ENCODE measurements around the gene RHBDL2. TPM values are rescaled to one million over a fixed set of nuclear protein-coding genes. Genes with fewer than 3 reads are reported as not detected.

Gene RHBDL2
- total and polyA plus RNA-seq, 10 of the 15 experiments (the other 5 are each of a cell fraction or from before 2014, with no cell fraction given): 0.05 TPM; not detected in 9

- ChIA-PET CTCF (no interaction called here), SMC1A (ENCODE audit: uncharacterized antibody, unreplicated experiment) (interaction anchor here (1.5 kb wide), 1 partner anchor 199 kb away, joined by 3 read pairs; no protein-coding TSS in a partner anchor), POLR2A (no interaction called here), RAD21 (ENCODE audit: unreplicated experiment) (interaction anchor here (0.9 kb wide), 1 partner anchor 553 kb away, joined by 3 read pairs; no protein-coding TSS in a partner anchor)
- Histone ChIP-seq H3K4me1 (ENCODE audit: control insufficient read depth, insufficient read depth, low read length) (no peaks in the 10 kb centered on the region), H3K27ac (ENCODE audit: control insufficient read depth, insufficient read depth) (no peak overlapping the region), H3K79me2 (ENCODE audit: control insufficient read depth, insufficient read depth, low read length) (no peaks in the 10 kb centered on the region), H3K9ac (ENCODE audit: control insufficient read depth, insufficient read depth, low read length) (no peak overlapping the region), H3K4me2 (ENCODE audit: control insufficient read depth, insufficient read depth) (no peak overlapping the region), H3K36me3 (ENCODE audit: control insufficient read depth in 2 of 2, insufficient read depth in 2 of 2, low read length in 1 of 2) (no peaks in the 10 kb centered on the region), H4K20me1 (ENCODE audit: control insufficient read depth, insufficient read depth) (no peaks in the 10 kb centered on the region), H3K27me3 (replicated peaks in 1 of 2; ENCODE audit: control insufficient read depth in 2 of 2, insufficient read depth in 2 of 2, low read length in 1 of 2) (no peaks in the 10 kb centered on the region), H2AFZ (ENCODE audit: control insufficient read depth, low read depth, low read length) (no peak overlapping the region), H3K4me3 (no peak overlapping the region), H3K9me3 (replicated peaks; ENCODE audit: control insufficient read depth, insufficient read depth, low read length) (no peaks in the 10 kb centered on the region)
- FAIRE-seq: no peak
- WGBS (ENCODE audit: insufficient coverage, insufficient replicate concordance, low lambda C conversion rate, missing lambda C conversion rate): 45% methylated on average over 1 of the region's 1 CpG
- in situ Hi-C loops (cut with MboI): no loop called here
- intact Hi-C loops (cut with micrococcal nuclease; ENCODE audit: unreplicated experiment): no loop called here
- no TSS peak for BruUV-seq (replicated peaks)
- TF ChIP-seq NFYB (IDR thresholded peaks at IDR 0.05; ENCODE audit: insufficient read depth, low read depth, low read length) (no peak), RAD51 (IDR thresholded peaks at IDR 0.05) (no peak), CBFB (IDR thresholded peaks at IDR 0.05; ENCODE audit: low read depth) (no peak)
- no peak for DNase-seq (ENCODE audit: low read depth, low spot score)
- no peak for ATAC-seq
Observed at GRCh38 chr1:38892976-38893375, 48.7 kb downstream of the RHBDL2 start.

GRCh38 chr1:38891753-38892152, 49.9 kb downstream of the RHBDL2 start:
- Histone ChIP-seq H4K20me1 (ENCODE audit: control insufficient read depth, insufficient read depth) (no peaks in the 10 kb centered on the region), H3K9ac (ENCODE audit: control insufficient read depth, insufficient read depth, low read length) (no peak overlapping the region), H3K27ac (ENCODE audit: control insufficient read depth, insufficient read depth) (no peak overlapping the region), H3K4me2 (ENCODE audit: control insufficient read depth, insufficient read depth) (no peak overlapping the region), H3K79me2 (ENCODE audit: control insufficient read depth, insufficient read depth, low read length) (no peaks in the 10 kb centered on the region), H3K9me3 (replicated peaks; ENCODE audit: control insufficient read depth, insufficient read depth, low read length) (no peaks in the 10 kb centered on the region), H2AFZ (ENCODE audit: control insufficient read depth, low read depth, low read length) (no peak overlapping the region), H3K4me1 (ENCODE audit: control insufficient read depth, insufficient read depth, low read length) (no peaks in the 10 kb centered on the region), H3K27me3 (replicated peaks in 1 of 2; ENCODE audit: control insufficient read depth in 2 of 2, insufficient read depth in 2 of 2, low read length in 1 of 2) (no peaks in the 10 kb centered on the region), H3K4me3 (no peak overlapping the region), H3K36me3 (ENCODE audit: control insufficient read depth in 2 of 2, insufficient read depth in 2 of 2, low read length in 1 of 2) (no peaks in the 10 kb centered on the region)
- SMC1A ChIA-PET (ENCODE audit: uncharacterized antibody, unreplicated experiment): interaction anchor here (1.5 kb wide), 1 partner anchor 200 kb away, joined by 3 read pairs; no protein-coding TSS in a partner anchor
- RAD21 ChIA-PET (ENCODE audit: unreplicated experiment): no interaction called here
- POLR2A ChIA-PET: no interaction called here
- in situ Hi-C loops (cut with MboI) (no loop called here), intact Hi-C loops (cut with micrococcal nuclease; ENCODE audit: unreplicated experiment) (no loop called here)
- BruUV-seq (replicated peaks): no TSS peak
- 100% methylated on average over 1 of the region's 1 CpG for WGBS (ENCODE audit: insufficient coverage, insufficient replicate concordance, low lambda C conversion rate, missing lambda C conversion rate)
- DNase-seq (ENCODE audit: low read depth, low spot score) (no peak), FAIRE-seq (no peak), ATAC-seq (no peak)
- TF ChIP-seq CHD2 (IDR thresholded peaks at IDR 0.05; ENCODE audit: borderline replicate concordance, low read depth, low read length) (no peak), ZBTB4 (CRISPR knock-in tag; IDR thresholded peaks at IDR 0.05) (no peak), CTCF (IDR thresholded peaks at IDR 0.05 in 2 of 3, conservative IDR thresholded peaks at IDR 0.05 in 1 of 3; ENCODE audit: control insufficient read depth in 2 of 3, extremely low read depth in 1 of 3, insufficient read depth in 1 of 3, low read depth in 3 of 3, low read length in 3 of 3) (peak in 1 of 3 experiments; percentile 17; a peak in 1 of 6 replicates), BCL11A (IDR thresholded peaks at IDR 0.05; ENCODE audit: low read depth, low read length) (no peak), SMC3 (IDR thresholded peaks at IDR 0.05; ENCODE audit: borderline replicate concordance, low read length) (peak; percentile 16; the same call in 1 of the 2 replicates)
- CTCF ChIA-PET: no interaction called here
